ES-I3 (cell line): ENCODE data around the gene CEACAM16.

Source experiments
- H3K36me3 ChIP-seq: 2 replicates; pipeline ENCODE4 v1.6.1; 2013; ENCODE audit warnings: mild to moderate bottlenecking, low read length, control low read depth, moderate library complexity; ENCODE audit not compliant: insufficient read depth
- H3K4me1 ChIP-seq: 2 replicates; pipeline ENCODE4 v1.6.1; 2013; ENCODE audit warnings: mild to moderate bottlenecking, control low read depth, low read length; ENCODE audit not compliant: insufficient read depth
- H3K9ac ChIP-seq: 2 replicates; pipeline ENCODE4 v1.6.1; 2013; ENCODE audit warnings: low read depth, mild to moderate bottlenecking, low read length, moderate library complexity
- H3K9me3 ChIP-seq: 2 replicates; pipeline ENCODE4 v1.6.1; 2013; ENCODE audit warnings: mild to moderate bottlenecking, low read length, moderate library complexity; ENCODE audit not compliant: control insufficient read depth, insufficient read depth

Gene CEACAM16

DNA sequence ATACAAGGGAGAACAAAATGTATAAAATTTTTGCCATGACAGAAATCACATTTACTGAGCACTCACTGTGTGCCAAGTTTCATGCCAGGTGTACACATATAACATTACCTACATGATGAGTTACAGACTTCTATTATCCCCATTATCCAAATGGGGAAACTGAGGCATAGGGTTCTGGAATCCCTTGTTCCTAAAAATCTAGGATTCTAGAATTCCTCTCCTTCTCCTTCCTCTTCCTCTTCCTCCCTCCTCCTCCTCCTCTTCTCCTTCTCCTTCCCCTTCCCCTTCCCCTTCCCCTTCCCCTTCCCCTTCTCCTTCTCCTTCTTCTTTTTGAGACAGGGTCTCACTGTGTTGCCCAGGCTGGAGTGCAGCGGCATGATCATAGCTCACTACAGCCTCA lies 35.4 kb downstream of the CEACAM16 start:
- H3K36me3 ChIP-seq = no peaks in the 10 kb centered on the region
- no peaks in the 10 kb centered on the region; the same call in 1 of the 2 replicates for H3K4me1 ChIP-seq
- no peaks in the 10 kb centered on the region for H3K9me3 ChIP-seq
- no peak overlapping the region for H3K9ac ChIP-seq

DNA sequence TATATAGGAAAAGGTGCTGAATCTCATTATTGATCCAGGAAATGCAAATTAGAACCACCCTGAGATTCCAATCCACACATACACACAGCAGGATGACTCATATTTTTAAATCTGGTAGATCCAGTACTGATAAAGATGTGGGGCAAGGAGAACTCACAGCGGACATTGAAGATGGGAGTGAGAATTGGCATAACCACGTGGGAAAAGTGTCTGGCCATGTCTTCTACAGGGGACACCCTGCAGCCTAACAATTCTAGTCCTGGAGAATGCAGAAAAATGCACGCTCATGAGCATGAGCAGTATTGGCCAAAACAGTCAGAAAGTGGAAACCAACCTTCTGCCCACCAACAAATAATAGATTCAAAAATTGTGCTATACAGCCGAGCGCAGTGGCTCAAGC lies 36.1 kb downstream of the CEACAM16 start:
- H3K36me3 ChIP-seq = no peaks in the 10 kb centered on the region
- H3K9ac ChIP-seq = no peak overlapping the region
- H3K4me1 ChIP-seq = no peaks in the 10 kb centered on the region; the same call in 1 of the 2 replicates
- no peaks in the 10 kb centered on the region for H3K9me3 ChIP-seq

DNA sequence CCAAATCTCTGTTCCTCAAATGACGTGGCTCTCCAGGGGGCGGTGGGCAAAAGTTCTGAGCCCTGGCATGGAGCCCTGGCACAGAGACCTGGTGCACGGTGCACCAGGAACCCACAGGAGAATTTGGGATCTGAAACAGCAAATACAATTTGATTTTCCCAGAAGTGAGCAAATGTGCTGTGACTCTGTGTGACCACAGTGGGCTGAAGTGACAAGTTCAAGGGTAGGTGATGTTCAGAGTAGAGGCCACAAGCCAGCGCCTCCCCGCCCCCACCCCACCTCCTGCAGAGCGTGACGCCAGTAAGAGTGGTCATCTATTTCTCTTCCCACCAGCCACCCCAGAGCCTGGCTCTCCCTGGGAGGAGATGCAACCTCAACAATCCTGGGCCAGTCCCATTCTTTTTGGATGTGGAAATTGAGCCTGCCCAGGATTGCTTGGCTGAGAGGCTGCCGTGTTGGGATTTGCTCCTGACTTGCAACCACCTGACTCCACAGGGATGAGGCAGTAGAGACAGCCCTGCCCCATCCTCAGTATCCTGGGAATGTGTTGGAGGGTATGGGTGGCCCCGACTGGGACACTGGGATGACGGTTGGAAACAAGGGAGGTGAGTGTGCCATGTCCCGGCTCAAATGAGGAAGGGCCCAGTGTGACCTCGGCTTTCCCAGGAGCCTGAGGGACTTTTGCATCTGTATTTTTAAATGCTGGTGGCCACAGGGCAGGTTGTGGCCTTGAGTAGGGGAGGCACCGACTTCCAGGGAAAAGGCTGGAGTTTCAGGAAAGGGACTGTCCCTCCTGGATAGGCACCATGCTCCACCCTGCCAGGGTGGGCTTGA lies 38.5 kb downstream of the CEACAM16 start:
- Histone ChIP-seq H3K4me1 (peaks cover 5% of the 10 kb centered on the region), H3K36me3 (no peaks in the 10 kb centered on the region), H3K9ac (no peak overlapping the region), H3K9me3 (no peaks in the 10 kb centered on the region)

DNA sequence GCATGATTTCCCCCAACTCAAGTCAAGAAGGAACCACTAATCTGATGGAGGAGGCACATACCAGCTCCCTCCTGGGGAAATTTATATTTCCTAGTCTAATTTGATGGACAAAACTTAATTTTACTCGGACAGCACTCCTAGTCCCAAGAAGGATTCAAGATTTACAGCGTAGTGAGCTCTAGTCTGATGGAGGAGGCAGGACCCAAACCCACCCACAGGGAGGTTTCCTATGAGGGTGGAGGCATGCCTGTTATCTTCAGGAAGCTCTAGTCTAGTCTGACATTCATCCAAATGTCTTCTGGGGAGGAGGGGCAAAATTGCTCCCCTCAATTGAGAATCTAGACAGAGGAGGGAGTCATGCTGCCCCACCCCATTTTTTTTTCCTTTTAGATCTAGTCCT lies 39.2 kb downstream of the CEACAM16 start:
- Histone ChIP-seq H3K4me1 (peaks cover 8% of the 10 kb centered on the region), H3K36me3 (no peaks in the 10 kb centered on the region), H3K9ac (no peak overlapping the region), H3K9me3 (no peaks in the 10 kb centered on the region)

DNA sequence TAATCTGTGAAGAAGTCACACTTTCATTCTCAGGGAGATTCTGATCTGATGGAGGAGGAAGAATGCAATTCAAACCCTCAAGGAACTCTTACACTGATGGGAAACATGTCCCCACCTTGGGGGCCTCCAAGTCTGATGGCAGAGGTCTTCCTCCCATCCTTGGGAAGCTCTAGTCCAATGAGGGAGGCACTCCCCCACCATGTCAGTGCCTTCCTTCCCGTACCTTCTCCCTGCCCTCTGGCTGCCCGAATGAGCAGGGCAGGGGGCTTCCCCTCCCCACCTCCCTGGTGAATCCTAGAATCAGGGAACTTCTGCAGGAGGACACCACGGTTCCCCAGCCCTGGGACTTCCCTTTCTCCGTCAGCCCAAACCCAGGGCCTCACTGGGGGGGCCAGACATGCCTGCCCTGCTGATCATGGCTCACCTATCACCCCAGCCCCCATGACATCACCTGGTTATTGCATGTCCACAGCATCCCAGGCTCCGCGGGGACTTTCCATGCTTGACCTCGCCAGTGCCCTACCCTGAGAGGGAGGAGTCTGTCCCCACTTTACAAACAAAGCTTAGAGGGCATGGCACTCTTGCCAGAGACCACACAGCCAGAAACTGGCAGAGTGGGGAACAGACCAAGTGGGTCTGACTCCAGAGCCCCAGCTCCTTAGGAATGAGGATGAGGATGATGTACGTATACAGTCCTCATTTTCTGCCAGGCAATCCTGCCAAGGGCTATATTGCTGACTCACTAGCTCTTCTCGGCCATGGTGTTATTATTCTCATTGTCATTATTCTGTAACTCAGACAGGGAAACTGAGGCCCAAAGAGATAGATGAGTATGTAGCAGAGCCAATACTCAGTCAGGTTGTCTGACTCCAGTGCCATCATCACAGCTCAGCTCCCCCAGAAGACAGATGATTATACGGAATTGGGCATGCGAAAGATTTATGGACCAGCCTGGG lies 39.9 kb downstream of the CEACAM16 start:
- no peaks in the 10 kb centered on the region for H3K36me3 ChIP-seq
- no peak overlapping the region for H3K9ac ChIP-seq
- peaks cover 8% of the 10 kb centered on the region for H3K4me1 ChIP-seq
- H3K9me3 ChIP-seq = no peaks in the 10 kb centered on the region

DNA sequence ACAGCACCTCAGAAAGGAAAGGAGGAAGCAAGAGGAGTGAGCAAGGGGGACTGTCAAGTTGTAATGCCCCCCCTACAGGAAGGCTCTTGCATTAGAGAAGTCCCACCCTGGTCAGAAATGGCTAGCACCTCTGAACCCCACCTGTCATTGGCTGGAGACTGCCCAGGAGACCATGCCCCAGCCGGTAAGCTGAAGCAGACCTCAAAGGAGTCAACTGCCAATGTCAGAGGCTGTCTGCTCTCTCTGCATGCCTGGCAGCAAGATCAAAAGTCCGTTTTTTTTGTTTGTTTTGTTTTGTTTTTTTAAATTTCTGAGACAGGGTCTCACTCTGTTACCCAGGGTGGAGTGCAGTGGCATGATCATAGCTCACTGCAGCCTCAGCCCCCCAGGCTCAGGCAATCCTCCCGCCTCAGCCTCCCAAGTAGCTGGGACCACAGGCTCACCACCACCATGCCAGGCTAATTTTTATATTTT lies 41.4 kb downstream of the CEACAM16 start:
- H3K9me3 ChIP-seq = no peaks in the 10 kb centered on the region
- H3K9ac ChIP-seq = no peak overlapping the region
- peaks cover 8% of the 10 kb centered on the region for H3K4me1 ChIP-seq
- H3K36me3 ChIP-seq = no peaks in the 10 kb centered on the region

DNA sequence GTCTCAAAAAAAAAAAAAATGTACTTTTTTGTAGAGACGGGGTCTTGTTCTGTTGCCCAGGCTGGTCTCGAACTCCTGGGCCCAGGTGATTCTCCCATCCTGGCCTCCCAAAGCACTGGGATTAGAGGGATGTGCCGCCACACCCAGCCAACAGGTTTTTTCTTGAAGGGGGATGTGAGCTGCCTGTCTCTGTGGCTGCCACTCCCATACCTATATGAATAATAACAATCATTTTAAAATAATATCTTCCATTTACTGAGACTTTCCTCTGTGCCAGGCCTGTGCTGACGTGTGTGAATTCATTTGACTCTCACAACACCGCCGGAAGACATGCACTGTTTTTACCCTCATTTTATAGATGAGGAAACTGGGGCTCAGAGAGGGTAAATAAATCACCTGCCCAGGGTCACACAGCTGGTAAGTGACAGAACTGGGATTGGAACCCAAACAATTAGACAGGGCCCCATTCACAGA lies 42.3 kb downstream of the CEACAM16 start:
- Histone ChIP-seq H3K36me3 (no peaks in the 10 kb centered on the region), H3K9ac (no peak overlapping the region), H3K4me1 (peaks cover 8% of the 10 kb centered on the region), H3K9me3 (no peaks in the 10 kb centered on the region)

DNA sequence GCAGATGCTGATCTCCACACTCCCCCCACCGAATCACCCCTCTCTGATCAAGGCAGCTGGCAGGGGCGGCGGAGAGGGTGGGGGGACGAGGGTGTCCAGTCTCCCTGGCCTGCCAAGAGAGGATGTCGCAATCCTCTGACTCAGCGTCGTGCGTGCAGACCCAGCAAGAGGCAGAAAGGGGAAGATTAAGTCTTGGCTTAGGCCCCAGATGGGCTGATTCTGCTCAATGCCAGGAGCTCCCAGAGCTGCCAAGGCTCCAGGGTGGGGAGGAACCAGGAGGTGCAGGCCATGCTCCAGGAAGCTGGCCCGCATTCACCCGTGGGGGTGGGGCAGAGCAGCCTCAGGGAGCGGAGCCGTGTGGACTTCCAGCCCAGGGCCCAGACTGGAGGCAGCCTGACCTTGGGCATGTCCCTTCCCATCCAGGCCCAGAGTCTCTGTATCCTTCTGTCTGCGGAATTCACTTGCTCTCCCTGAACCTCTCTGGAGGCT lies 42.9 kb downstream of the CEACAM16 start:
- no peak overlapping the region for H3K9ac ChIP-seq
- peaks cover 8% of the 10 kb centered on the region for H3K4me1 ChIP-seq

DNA sequence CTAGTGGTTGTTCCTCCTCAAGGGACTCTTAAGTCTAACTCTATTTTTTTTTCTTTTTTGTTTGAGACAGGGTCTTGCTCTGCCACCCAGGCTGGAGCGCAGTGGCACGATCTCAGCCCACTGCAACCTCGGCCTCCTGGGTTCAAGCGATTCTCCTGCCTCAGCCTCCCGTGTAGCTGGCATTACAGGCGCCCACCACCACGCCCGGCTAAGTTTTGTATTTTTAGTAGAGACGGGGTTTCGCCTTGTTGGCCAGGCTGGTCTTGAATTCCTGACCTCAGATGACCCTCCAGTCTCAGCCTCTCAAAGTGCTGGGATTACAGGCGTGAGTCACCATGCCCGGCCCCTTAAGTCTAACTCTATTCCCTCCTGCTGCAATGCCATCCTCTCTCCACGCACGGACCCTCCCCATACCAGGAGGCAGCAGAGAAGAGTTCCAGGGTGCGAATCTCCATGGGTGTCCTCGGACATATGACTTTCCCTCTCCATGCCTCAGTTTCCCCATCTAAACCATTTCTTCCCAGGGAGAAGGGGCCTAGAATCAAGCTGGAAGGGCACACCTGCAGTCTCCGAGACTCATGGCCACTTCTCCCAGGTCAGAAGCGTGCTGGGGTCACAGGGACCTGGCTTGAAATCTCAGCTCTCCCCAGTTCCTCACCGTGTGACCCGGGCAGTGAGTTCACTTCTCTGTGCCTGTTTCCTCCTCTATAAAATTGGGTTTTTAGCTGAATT lies 43.5 kb downstream of the CEACAM16 start:
- Histone ChIP-seq H3K9me3 (no peaks in the 10 kb centered on the region), H3K36me3 (no peaks in the 10 kb centered on the region), H3K9ac (no peak overlapping the region), H3K4me1 (peaks cover 8% of the 10 kb centered on the region)

More for the DNA sequence above, 42.9 kb downstream of the CEACAM16 start:
- Histone ChIP-seq H3K9me3 (no peaks in the 10 kb centered on the region), H3K36me3 (no peaks in the 10 kb centered on the region)

DNA sequence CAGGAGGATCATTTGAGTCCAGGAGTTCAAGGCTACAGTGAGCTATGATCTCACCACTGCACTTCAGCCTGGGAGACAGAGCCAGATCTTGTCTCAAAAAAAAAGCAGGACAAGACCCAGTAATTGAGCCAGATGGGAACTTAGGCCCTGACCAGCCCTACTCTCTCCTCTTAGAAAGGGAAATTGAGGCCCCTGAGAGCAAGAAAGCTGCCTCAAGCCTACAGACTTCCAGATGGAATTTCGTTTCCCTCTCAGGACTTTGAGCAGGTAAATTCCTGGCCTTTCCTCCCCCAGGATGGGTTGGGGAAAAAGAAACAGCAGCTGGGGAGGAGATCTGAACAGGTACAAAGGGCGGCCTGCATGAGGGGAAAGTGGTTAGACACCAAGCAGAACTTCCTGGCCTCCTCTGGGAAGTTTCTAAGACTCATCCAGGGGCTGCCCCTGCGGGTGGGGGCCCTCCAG lies 46.0 kb downstream of the CEACAM16 start:
- no peaks in the 10 kb centered on the region for H3K9me3 ChIP-seq
- peak overlapping the region; percentile 18; the same call in 1 of the 2 replicates for H3K9ac ChIP-seq
- H3K4me1 ChIP-seq = peaks cover 8% of the 10 kb centered on the region
- H3K36me3 ChIP-seq = no peaks in the 10 kb centered on the region

DNA sequence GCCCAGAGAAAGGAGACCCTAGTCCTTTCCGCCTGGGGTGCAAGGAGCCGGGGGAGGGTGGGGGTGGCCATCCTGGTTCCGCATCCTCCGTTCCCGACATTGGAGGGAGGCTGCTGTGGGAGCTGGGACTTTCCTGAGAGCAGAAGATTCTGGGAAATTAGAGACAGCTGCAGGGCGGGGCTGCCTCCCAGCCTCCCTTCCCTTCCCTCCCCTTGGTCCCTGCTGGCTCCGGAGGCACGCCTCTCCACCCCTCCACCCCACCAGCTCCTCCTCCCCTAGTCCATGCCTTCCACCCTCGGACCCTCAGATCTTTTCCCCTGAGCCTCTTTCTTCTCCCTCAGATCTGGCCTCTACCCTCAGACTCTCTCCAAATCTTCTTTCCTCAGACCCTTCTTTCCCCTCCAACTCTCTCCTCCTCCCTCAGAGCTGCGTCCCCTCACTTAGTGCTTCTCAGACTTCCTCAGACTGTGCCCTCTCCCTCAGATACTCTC lies 46.4 kb downstream of the CEACAM16 start:
- H3K4me1 ChIP-seq = peaks cover 8% of the 10 kb centered on the region
- H3K36me3 ChIP-seq = no peaks in the 10 kb centered on the region
- no peaks in the 10 kb centered on the region for H3K9me3 ChIP-seq
- H3K9ac ChIP-seq = peak overlapping the region; percentile 18; the same call in 1 of the 2 replicates

DNA sequence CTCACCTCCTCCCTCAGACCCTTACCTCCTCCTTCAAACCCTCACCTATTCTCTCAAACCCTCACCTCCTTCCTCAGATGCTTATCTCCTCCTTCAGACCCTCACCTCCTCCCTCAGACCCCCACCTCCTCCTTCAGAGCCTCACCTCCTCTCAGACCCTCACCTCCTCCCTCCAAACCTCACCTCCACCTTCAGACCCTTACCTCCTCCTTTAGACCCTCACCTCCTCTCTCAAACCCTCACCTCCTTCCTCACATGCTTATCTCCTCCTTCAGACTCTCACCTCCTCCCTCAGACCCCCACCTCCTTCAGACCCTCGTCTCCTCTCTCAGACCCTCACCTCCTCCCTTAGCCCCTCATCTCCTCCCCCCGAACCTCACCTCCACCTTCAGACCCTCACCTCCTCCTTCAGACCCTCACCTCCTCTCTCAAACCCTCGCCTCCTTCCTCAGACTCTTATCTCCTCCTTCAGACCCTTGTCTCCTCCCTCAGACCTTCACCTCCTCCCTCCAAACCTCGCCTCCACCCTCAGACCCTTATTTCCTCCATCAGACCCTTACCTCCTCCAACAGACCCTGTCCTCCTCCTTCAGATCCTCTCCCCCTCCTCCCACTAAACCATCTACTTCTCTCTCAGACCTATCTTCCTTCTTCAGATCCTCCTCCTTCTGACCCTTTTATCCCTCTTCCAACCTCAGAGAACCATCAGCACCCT lies 47.1 kb downstream of the CEACAM16 start:
- Histone ChIP-seq H3K9me3 (no peaks in the 10 kb centered on the region), H3K4me1 (peaks cover 8% of the 10 kb centered on the region), H3K36me3 (no peaks in the 10 kb centered on the region), H3K9ac (no peak overlapping the region)

DNA sequence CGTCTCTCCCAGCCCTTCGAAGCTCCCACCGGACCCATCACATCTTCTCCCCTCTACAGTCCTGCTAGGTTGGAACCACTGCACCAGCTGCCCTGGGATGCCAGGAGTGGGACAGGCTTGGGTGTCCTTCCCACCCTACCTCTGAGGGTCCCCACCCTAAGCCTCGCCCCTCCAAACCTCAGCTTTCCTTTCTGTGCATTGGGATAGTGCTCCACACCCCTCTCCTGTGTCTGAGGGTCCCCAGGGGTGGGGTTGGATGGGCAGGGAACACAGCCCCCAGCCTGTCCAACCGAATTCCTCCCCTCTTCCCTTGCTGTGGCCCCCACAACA lies 47.6 kb downstream of the CEACAM16 start:
- no peaks in the 10 kb centered on the region for H3K9me3 ChIP-seq
- H3K9ac ChIP-seq = peak overlapping the region; percentile 61; the same call in 1 of the 2 replicates
- H3K36me3 ChIP-seq = no peaks in the 10 kb centered on the region
- peaks cover 8% of the 10 kb centered on the region for H3K4me1 ChIP-seq
